Cerebellar cortex (tissue), 1 donor: ENCODE results near the gene ABCC1.
"Not testable (repeated sequence)": the region's sequence is repeated elsewhere in the genome, so short reads cannot be mapped to it uniquely, and the experiment has no call there.

ENCODE experiments used
- DNase-seq: peaks from one replicate; pipeline ENCODE4 v3.0.0-alpha.2; 2015; ENCODE audit warnings: low spot score

ABCC1 gene

GRCh38 chr16:15946257-15947044 lies 3.0 kb upstream of the ABCC1 start:
- DNase-seq, result no peak

- DNase-seq, result no peak
Observed at GRCh38 chr16:15947983-15948509, 1.4 kb upstream of the ABCC1 start.

DNA sequence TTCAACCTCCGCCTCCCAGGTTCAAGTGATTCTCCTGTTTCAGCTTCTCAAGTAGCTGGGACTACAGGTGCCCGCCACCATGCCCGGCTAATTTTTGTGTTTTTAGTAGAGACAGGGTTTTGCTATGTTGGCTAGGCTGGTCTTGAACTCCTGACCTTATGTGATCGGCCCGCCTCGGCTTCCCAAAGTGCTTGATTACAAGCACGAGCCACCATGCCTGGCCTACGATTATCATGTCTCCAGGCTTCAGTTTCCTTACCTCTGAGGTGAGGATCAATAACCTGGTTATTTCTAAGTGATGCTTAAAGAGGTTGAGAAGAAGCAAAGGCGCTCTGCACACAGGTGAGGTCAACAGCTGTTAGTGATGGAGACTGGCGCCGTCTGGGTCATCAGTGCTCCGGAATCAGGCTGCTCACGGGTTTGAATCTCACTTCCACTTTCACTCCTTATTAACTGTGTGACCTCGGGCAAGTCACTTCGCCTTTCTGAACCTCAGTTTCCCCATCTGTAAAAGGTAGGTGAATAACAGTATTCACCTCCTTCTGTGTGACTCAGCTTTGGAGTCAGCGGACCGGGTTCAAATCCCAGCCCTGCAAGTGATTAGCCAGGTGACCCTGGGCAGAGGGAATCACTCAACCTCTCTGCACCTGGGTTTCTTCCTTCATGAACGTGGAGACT lies 745 bp upstream of the ABCC1 start:
- no peak for DNase-seq

- peak; percentile 48 for DNase-seq
Observed at GRCh38 chr16:15950161-15950854, 892 bp downstream of the ABCC1 start.

GRCh38 chr16:15950869-15951268 lies 1.5 kb downstream of the ABCC1 start:
- no peak for DNase-seq

- DNase-seq, result no peak
Observed at GRCh38 chr16:15951852-15952251, 2.4 kb downstream of the ABCC1 start.

DNA sequence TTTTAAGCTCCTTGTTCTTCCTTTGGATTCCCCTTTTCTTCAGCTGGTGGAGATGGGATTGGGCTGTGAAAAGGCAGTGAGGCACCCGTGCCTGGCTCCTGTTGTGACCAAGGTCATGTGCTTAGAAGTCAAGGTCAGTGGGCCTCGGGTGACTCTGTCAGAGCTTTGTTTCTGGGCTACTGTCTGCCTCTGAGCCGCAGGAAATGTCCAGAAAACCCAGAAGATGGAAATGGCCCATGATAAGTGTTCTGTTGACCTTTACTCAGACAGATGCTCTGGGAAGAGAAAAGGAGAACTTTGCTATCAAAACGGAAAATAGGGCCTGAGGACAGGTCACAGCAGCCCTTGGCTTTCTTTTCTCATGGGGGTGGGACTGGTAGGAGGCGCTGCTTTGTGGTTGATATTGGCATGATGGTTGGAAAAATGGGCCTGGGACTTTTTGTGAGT lies 2.9 kb downstream of the ABCC1 start:
- DNase-seq, result no peak

DNA sequence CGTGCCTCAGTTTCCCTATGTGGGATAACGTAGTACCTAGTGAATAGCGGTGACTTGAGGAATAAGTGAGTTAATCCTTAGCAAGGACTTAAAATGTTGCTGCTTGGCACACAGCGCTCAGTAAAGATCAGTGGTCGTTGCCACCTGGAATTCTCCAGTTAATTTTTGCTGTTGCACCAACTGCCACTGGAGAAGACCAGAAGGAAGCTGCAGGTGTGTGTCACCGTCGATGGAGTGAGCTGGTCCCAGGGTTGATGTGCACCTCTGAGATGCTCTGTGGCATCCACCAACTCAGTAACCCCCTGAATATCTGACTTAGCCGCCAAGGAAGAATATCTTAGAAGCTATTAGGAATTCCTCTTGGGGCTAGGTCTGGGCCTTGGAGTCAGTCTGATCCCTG lies 4.1 kb downstream of the ABCC1 start:
- DNase-seq, result no peak

- DNase-seq, result no peak
Observed at GRCh38 chr16:15953929-15954813, 4.8 kb downstream of the ABCC1 start.

GRCh38 chr16:15954814-15955151 lies 5.4 kb downstream of the ABCC1 start:
- DNase-seq, result no peak

DNA sequence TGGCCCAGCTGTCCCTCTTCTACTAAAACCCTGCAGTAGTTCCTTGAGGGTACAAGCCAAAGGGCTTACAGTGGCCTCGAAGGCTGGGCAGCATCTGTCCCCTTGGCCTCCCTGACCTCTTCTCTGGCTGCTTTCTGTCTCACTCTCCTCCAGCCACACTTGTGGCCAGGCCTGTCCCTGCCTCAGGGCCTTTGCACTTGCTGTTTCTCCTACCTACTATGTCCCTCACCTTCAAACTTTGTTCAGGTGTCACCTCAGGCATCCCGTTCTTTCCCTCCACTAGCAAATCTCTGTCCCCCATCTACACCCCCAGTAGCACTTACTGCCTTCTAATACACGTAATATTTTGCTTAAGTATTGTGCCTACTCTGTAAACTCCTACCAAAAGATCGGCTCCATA lies 6.0 kb downstream of the ABCC1 start:
- no peak for DNase-seq

DNA sequence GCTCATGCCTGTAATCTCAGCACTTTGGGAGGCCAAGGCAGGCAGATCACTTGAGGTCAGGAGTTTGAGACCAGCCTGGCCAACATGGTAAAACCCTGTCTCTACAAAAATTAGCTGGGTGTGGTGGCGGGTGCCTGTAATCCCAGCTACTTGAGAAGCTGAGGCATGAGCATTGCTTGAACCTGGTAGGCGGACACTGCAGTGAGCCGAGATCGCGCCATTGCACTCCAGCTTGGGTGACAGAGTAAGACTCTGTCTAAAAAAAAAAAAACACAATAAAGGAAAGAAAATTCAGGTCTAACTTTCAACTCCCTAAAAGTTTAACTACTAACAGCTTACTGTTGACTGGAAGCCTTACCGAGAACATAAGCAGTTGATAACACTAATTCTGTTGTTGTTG lies 6.7 kb downstream of the ABCC1 start:
- not testable (repeated sequence) for DNase-seq

DNA sequence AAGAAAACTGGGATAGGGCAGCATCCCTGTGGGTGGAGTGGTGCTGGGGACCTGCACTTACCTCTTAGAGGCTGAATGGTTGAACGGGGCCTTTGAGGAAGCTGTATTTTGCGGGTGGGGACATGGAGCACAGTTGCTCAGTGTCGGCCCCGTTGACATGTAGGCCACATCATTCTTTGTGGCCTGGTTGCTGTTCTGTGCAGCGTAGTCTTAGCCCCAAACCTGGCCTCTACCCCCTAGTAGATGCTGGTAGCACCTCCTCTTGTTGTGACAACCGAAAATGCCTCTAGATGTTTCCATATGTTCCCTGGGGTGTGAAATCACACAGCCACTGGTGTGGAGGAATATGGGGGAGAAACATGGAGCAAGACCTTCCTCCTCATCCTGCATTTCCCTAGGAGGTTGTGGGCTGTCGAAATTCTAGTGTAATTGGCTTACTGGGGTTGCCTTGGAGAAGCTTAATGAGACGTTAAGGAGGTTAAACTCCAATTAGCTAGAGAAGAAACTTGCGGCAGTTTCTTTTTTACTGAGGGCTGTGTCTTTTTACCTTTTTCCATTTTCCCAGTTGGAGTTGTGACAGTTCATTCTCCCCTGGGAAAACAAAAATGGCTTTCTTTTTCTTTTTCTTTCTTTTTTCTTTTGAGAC lies 9.4 kb downstream of the ABCC1 start:
- DNase-seq, result no peak

- no peak for DNase-seq
Observed at GRCh38 chr16:15960124-15960971, 10.9 kb downstream of the ABCC1 start.

DNA sequence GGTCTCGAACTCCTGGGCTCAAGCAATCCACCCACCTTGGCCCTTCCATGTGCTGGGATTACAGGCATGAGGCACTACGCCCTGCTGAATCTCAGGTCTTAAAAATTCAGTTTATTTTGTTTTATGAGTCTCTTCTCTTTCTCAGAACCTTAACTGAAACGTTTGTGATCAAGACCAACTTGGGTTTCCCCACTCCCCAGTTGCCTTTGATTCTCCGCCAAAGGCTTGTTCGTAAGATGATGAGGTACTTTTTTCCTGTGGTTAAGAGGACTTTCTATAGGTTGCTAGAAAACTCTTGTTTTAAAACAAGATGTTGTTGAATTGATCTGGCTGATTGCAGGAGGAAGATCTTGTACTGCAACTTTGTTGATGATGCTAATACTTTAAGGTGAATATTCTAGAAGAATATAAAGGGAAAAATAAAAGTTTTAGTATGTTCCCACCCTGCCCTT lies 11.7 kb downstream of the ABCC1 start:
- DNase-seq, result no peak

GRCh38 chr16:15961571-15962090 lies 12.2 kb downstream of the ABCC1 start:
- no peak for DNase-seq

GRCh38 chr16:15963307-15963910 lies 14.0 kb downstream of the ABCC1 start:
- no peak for DNase-seq

DNA sequence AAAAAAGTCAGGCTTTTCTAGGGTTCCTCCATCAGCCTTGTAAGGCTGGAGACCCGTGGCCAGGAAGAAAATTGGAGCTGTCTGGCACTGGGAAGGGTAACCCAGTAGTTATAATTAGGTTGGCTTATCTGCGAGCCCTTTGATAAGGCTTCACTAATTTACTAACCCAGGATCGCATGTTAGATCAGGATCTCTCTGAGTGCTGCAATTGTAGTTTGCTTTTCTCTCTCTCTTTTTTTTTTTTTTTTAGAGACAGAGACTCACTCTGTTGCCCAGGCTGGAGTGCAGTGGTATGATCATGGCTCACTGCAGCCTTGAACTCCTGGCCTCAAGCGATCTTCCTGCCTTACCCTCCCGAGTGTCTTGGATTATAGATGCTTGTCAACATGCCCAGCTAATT lies 17.0 kb downstream of the ABCC1 start:
- DNase-seq, result no peak

DNA sequence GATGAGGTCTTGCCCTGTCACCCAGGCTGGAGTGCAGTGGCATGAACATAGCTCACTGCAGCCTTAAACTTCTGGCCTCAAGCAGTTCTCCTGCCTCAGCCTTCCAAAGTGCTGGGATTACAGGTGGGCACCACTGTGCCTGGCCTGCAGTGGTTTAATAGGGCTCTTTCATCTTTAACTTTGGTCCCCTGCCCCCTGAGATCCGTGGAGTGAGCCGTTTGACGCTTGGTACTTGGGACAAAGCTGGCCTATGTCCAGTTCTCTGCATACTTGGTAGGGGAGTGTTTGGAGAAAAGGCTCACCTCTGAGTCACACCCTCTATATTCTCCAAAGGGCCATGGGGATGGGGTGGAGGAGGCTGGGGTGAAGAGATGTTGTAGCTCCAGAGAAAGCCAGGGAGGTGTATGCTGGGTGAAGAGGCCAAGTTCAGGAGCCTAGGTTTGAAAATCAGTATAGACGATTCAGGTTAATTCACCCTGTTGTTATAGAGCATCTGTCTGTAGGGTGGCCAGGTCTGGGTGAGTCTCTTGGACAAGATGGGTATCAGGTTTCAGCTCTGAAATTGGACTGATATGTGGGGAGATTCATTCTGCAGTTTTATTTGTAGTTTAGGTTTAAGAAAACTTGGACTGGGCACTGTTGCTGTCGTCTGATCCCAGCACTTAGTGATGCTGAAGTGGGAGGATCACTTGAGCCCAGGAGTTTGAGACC lies 17.6 kb downstream of the ABCC1 start:
- no peak for DNase-seq
